GM18511 (cell line): ENCODE measurements around the gene SLC22A13.
"Not testable (repeated sequence)": the region's sequence is repeated elsewhere in the genome, so short reads cannot be mapped to it uniquely, and the experiment has no call there.

Experiments
- ATAC-seq: cut with Tn5 transposase; IDR thresholded peaks from one replicate; pipeline ENCODE4 v1.9.1; 2021; ENCODE audit warnings: mild to moderate bottlenecking, moderate library complexity; ENCODE audit not compliant: unreplicated experiment

The SLC22A13 gene, protein sequence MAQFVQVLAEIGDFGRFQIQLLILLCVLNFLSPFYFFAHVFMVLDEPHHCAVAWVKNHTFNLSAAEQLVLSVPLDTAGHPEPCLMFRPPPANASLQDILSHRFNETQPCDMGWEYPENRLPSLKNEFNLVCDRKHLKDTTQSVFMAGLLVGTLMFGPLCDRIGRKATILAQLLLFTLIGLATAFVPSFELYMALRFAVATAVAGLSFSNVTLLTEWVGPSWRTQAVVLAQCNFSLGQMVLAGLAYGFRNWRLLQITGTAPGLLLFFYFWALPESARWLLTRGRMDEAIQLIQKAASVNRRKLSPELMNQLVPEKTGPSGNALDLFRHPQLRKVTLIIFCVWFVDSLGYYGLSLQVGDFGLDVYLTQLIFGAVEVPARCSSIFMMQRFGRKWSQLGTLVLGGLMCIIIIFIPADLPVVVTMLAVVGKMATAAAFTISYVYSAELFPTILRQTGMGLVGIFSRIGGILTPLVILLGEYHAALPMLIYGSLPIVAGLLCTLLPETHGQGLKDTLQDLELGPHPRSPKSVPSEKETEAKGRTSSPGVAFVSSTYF

DNA sequence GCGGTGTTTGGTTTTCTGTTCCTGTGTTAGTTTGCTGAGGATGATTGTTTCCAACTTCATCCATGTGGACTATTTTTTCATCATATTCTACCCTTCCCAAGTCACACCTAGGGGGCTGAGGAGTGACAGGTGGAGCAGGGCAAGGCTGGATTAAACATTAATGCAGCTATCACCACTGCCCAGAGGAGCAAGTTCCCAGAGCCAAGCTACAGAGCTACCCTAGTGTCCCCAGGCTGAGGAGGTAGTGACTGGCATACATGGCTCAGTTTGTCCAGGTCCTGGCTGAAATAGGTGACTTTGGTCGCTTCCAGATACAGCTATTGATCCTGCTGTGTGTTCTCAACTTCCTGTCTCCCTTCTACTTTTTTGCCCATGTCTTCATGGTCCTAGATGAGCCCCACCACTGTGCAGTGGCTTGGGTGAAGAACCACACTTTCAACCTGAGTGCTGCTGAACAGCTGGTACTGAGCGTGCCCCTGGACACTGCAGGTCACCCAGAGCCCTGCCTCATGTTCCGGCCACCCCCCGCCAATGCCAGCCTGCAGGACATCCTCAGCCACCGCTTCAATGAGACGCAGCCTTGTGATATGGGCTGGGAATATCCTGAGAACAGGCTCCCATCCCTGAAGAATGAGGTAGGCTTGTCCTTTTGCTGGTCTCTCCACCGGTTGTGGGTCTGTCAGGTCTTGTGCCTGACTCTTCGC lies at the start of gene SLC22A13:
SLC22A13 (plus strand) TSS at position 209 of the 704 bp plus-strand sequence; CDS start at position 258, 49 bp downstream.
- no peak for ATAC-seq

DNA sequence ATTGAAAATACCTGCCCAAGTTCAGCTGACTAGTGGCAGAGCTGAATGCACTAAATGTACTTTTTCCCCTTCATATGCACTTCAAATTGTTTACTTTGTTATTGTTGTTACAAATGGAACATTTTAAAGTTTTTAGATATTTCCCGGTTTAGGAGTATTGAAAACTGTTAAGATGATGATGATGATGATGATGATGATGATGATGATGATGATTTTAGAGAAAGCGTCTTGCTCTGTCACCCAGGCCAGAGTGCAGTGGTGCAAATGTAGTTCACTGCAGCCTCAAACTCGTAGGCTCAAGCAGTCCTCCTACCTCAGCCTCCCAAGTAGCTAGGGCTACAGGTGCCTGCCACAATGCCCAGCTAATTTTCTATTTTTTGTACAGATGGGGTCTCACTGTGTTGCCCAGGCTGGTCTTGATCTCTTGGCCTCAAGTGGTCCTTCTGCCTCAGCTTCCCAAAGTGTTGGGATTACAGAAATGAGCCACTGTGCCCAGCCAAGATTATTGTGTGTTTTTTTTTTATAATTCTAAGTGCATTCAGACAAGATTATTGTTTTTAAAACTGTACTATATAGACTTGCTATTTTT lies 45.9 kb upstream of the SLC22A13 start:
- no peak for ATAC-seq

DNA sequence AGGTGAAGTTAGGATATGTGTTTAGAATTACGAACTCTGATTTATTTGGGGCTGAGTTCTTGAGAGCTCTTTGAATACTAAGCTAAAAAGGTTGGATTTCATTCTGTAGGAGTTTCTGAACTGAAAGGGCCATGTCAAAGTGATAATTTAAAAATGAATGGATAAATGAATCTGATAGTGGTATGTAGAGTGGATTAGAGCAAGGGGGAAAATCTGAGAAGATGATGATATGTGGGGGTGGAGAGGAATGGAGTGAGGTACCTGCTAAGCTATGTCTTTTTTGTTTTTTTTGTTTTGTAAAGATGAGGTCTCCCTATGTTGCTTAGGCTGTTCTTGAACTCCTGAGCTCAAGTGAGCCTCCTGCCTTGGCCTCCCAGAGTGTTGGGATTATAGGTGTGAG lies 44.6 kb upstream of the SLC22A13 start:
- ATAC-seq, result no peak

DNA sequence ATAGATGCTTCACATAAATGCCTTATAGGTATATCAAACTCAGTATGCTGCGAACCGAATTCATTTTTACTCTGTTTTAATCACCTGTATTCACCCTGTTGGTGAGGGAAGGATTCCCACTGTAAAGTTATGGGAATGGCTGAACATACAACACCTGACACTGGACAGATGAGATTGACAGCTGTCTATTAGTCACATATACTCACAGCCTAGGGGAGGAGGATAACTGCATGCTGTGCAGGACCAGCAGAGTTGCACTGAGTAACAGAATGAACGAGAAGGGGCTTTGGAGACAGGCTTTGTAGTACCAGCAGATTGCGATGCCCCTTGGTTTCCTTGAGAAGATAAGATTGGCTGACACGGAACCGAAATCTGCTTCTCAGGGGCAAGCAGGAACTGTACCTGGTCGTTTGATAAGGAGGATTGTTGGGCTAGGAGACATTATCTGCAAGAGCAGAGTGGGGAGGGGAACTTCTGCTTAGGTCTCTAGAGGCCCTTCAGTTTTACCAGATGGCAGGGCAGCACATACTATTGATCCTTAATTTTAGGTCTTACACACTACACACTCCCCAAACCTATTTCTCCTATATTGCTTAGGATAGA lies 43.5 kb upstream of the SLC22A13 start:
- no peak for ATAC-seq

DNA sequence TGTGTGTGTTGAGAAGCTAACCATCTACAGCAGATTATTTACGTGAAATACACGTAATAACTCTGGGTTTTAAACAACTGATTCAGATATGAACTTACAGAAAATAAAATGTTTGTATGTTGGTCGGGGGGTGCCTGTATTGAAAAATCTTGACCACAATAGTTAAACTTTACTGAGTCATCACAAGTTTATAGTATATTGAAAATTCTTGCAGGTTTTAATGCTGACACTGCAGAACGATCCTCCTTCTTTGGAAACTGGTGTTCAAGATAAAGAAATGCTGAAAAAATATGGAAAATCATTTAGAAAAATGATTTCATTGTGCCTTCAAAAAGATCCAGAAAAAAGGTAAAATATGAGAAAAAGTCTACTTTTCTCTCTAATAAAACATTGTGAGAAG lies 41.3 kb upstream of the SLC22A13 start:
- ATAC-seq, result no peak

DNA sequence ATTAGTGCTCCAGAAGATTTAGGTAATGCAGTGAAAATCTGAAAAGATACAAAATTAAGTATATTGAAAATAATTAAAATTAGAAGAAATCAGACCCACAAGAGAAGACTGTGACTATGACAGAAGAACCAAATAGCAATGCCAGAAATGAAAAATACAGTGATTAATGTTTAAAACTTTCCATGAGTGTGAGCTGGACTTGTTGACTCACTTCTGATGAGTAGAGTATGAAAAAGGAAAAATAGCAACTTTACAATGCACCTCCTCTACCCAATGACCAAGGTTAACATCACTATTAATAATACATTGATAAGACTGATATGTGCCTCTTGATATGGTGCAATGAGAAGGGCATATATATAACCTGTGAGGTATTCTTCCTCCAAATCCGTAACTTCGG lies 39.3 kb upstream of the SLC22A13 start:
- ATAC-seq, result no peak

DNA sequence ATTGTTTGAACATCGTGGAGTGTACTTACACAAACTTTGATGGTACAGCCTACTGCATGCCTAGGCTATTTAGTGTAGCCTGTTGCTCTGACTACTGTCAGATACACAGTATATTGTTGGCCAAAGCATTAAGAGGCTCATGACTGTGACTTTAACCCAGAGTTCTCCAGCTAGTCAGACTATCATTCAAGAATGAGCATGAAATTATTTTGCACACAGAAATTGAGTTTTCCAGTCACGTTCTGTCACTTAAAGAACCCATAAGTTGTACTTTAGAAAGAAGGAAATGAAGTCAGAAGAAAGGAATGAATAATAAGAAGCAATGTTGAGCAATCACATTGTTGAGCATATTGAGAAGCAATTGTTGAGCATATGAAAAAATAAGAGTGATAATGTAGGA lies 37.6 kb upstream of the SLC22A13 start:
- no peak for ATAC-seq

DNA sequence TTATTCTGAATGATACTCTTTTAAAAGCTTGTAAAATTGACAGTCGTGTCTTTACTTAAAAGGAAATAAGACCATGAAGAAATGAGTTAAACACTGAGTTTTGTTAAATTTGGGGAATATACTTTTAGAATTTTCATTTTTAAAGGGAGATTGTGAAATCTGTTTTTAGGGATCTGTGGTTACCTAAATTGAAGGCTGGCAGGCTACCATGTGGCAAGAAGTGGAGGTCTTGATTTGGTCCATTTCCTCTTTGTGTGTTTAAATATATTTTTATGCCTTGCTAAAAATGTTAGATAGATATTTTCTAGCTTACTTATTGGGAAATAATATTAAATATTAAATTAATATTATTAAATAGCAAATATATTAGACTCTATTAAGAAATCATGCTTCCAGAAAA lies 36.6 kb upstream of the SLC22A13 start:
- ATAC-seq, result no peak

DNA sequence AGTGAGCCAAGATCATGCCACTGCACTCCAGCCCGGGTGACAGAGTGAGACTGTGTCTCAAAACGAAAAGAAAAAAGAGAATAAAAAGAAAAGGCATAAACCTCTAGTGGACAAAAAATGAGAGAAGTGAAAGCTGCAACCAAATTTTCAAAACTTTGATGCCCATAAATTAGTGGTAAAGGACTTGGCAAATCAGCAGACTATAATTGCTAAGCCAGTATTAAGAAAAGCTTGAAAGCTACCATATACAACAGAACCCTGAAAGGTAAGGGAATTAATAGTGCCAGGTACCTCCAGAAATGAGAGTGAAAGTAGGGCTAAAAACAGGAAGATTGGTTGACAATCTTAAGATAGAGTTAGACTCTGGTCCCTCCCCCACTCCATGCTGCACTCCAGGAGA lies 32.9 kb upstream of the SLC22A13 start:
- no peak for ATAC-seq

DNA sequence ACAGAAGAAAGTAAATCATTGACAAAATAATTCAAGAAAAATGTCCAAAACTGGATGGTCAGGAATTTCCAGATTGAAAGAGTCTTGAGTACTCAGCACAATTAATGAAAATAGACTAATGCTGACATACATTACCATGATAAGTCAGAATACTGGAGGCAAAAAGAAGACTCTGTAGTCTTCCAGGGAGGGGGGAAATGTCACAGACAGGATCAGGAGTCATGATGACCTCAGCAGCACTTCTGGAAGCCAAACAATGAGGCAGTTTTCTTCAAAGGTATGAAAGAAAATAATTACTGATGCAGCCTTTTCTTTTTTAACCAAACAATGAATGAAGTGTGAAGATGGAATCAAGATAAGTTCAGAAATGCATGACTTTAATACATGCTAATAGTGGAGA lies 30.1 kb upstream of the SLC22A13 start:
- no peak for ATAC-seq

DNA sequence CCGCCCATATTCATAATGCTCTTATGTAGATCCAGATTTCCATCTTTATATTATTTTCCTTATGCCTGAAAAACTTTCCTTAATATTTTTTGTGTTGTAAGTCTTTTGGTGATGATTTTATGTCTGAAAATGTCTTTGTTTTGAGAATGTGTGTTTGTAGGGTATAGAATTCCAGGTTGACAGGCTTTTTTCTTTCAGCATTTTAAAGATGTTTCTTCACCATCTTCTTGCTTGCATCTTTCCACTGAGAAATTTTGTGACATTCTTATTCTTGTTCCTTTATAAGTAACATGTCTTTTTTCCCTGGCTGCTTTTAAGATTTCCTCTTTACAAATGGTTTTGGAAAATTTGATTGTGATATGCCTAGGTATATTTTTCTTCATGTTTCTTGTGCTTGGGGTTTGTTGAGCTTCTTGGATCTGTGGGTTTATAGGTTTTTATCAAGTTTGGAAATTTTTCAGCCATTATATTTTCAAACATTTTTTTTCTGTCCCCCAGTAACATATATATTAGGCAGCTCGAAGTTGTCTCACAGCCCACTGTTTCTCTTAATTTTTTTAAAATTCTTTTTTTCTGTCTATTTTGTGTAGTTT lies 27.1 kb upstream of the SLC22A13 start:
- ATAC-seq, result no peak

DNA sequence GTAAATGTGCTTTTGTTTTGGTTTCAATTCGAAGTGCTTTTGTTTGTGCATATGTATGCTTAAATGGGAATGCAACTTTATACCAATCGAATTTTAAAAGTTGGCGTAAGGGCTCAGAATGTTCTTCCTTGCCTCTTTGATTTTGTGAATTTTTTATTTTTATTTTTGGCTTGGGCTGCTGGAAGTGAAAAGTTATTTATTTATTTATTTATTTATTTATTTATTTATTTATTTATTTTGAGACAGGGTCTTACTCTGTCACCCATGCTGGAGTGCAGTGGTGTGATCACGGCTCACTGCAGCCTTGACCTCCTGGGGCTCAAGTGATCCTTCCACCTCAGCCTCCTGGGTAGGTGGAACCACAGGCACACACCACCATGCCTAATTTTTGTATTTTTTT lies 22.8 kb upstream of the SLC22A13 start:
- not testable (repeated sequence) for ATAC-seq

DNA sequence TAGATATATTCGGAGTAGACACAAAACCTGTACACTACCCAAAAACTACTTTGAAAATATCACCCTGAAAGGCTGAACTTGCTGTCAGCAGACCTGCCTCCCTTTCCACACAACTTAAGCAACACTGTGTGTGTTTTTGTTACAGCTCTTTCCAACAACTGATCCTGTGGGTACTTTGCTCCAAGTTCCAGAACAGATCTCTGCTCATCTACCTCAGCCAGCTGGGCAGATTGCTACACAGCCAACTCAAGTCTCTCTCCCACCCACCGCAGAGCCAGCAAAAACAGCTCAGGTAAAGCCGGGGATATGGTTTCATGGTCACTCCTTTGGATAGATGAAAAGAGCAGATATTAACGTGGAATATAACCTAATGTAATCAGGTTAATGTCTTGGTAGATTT lies 19.7 kb upstream of the SLC22A13 start:
- ATAC-seq, result no peak

DNA sequence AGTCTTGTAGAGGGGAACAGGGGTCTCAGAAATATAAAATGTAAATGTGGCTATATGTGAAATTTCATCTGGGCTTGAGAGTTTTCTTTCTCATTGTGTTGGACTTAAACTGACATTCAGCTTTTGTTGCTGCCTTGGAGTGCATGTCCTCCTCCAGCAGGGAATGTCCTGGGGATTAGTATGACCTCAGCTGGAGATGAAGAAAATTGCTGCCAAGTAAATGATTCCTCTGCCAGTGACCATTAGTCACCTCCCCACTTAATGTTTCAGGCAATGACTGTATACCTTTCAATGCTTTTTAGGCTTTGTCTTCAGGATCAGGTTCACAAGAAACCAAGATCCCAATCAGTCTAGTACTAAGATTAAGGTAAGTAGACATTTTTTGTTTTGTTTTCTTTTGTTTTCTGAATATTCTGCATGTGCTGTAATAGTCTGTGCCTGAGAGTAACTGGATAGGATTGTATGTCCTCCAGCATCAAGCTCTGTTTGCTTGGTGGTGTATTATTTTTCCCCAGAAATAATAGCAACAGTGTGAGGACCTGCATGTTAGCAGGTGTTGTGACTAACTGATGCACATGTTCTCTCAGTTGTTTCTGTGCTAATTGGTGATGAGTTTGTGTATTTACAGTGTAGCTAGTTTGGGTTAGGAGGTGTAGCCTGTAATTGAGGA lies 18.1 kb upstream of the SLC22A13 start:
- no peak for ATAC-seq

DNA sequence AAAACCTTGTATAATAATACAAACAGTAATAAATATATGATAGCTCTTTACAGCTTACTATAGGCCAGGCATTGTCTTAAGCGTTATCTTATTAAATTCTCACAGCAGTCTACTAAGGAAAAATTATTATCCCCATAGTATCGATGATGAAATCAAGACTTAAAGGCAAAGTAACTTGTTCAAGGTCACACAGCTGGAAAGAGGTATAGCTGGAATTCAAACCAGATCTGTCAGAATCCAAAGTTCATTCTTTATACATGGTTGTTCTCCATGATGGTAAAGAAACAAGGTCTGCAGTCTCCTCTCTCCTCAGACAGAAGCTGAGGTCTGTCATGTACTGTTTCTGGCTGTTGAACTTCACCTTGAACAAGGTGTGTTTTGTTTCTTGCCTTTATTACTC lies 15.4 kb upstream of the SLC22A13 start:
- no peak for ATAC-seq

DNA sequence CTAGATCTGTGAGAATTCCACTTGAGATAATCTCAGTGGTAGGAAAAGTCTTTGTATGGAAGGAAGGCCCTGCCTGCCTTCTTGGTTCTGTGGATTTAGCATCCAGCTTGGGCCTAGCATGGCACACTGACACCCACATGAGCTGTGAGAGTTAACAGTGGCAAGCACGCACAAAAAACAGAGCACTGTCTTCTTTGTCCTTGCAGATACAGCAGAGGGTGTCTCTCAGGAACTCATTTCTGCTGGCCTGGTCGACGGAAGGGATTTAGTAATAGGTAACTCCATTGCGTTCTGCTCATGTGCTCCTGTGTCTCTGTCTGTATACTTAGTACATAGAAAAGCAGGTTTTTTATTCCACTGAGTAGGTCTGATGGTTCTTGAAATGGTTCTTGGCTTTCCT lies 14.4 kb upstream of the SLC22A13 start:
- no peak for ATAC-seq

DNA sequence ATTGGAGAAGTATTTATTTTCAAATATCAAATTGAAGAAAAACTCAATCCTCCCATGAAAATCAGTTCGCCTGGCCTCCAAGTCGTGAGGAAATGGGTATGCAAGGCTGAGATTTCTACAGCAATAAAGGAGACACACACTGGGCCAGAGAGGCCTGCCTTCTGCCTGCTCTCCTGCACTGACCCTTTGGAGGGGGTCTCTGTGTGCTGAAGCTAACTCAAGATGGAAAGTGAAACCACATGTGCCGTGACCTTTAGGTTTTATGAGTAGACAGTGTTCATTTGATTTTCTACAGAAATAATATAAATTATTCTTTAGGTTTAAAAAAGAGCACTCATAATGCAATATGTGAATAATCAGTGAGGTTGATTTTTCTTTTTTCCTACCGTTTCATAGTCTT lies 11.9 kb upstream of the SLC22A13 start:
- ATAC-seq, result no peak

DNA sequence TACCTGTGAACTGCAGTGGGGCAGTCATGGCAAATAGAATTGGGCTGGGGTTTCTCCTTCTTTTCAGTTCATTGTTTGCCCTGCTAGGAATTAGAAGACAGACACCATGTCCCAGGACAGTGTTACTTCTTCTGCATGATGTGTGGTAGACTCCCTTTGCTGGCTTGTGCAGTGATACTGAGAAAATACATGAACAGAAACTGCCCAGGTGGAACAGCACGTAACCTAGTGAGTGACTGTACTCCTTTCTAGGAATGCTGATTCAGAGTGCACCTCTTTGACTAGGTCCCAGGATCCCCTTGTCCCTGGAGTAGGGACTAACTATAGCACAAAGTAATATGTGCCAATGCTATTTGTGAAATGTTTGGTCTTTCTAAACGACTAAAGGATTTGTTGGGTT lies 10.7 kb upstream of the SLC22A13 start:
- no peak for ATAC-seq

DNA sequence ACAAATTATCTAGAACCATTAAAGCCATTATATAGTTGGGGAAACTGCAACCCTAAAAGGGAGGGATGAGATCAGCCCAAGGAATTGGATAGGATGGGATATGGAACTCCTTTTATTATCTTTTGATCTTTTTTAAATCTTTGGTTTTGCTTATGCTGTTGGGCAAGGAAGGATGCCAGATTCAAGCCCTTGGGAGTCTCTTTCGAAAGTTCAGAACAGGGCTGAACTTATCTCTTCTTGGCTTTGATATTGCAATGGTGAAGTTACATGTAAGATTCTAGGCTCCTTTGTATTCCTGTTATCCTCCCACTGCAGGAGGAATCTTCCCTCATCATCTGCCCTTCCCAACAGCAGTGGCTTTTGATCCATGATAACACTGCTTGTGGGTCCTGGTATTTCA lies 10.0 kb upstream of the SLC22A13 start:
- no peak for ATAC-seq

DNA sequence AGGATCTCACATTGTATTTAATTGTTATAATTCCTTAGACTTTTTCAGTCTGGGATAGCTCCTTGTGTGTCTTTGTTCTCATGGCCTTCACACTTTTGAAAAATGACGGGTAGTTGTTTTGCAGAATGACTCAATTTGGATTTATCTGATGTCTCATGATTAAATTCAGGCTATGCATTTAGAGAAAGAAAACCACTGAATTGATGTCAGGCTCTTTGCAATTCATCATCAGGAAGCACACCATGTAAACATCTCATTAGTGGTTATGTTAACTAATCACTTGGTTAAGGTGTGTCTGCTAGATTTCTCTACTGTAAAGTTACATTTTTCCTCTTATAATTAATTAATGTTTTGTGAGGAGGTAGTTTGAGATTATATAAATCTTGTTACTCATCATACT lies 8.0 kb upstream of the SLC22A13 start:
- ATAC-seq, result no peak
